Motor neuron (in vitro differentiated cells): ENCODE data around the gene MED25. TPM values are rescaled to one million over a fixed set of nuclear protein-coding genes. Genes with fewer than 3 reads are reported as not detected.

Experiments used
- ATAC-seq, 8 experiments: fragments of 200-7000 bp; cut with Tn5 transposase; replicated peaks in 6 of 8; 2 replicates each; pipeline ENCODE4 v1.8.0; 2021; ENCODE audit warnings: mild to moderate bottlenecking in 8 of 8, moderate library complexity in 8 of 8
- H3K27ac ChIP-seq, 2 donors: fragments of 250-450 bp; sonication (Bioruptor Pico); 2 replicates each; pipeline ENCODE4 v1.9.0; 2021; ENCODE audit warnings: antibody characterized with exemption in 2 of 2, mild to moderate bottlenecking in 2 of 2, moderate library complexity in 1 of 2
- H3K4me1 ChIP-seq, 2 donors: fragments of 250-450 bp; sonication (Bioruptor Pico); replicated peaks in 1 of 2; 2 replicates each; pipeline ENCODE4 v1.6.1; 2021; ENCODE audit warnings: antibody characterized with exemption in 2 of 2, mild to moderate bottlenecking in 2 of 2, moderate library complexity in 1 of 2
- H3K4me3 ChIP-seq, 5 donors: fragments of 250-450 bp; sonication (Bioruptor Pico); 2 replicates each; pipeline ENCODE4 v1.9.0; 2021; ENCODE audit warnings: antibody characterized with exemption in 5 of 5, mild to moderate bottlenecking in 5 of 5, moderate library complexity in 4 of 5
- WGBS, 10 experiments: fragments of 450-650 bp; shearing (Covaris generic); methylation state at CpG; one replicate each; pipeline ENCODE4 v1.0.0; 2022; 5-methylcytosine and 5-hydroxymethylcytosine counted together
- in situ Hi-C, 9 experiments: fragments of 400-800 bp; cut with MboI; loops; one replicate each; pipeline ENCODE4 v1.15.0; 2021; ENCODE audit warnings: low sequenced_read_pairs in 9 of 9, low pct_unique_long_range_greater_than_20kb in 2 of 9; ENCODE audit not compliant: unreplicated experiment in 9 of 9
- total RNA-seq, 8 experiments: library from RNA; unstranded; fragments of 300-600 nt; gene quantifications; 2 replicates each; pipeline versions ENCODE4 v1.2.3 to v1.2.4, GENCODE V29; 2022

The MED25 gene
- total RNA-seq, 8 experiments from 2014 or later, result 16.4 to 38.0 (median 24.5) TPM

GRCh38 chr19:49871349-49871985 is 53.4 kb downstream of the MED25 start:
- 65 to 100% (median 85%) methylated on average over 2 to 5 of the region's 17 CpGs; no CpG with 5 or more reads in 7 of the 10 experiments for WGBS, 10 experiments
- Histone ChIP-seq H3K4me3 (no peak overlapping the region), H3K27ac (no peak overlapping the region), H3K4me1 (peaks cover 9 to 12% of the 10 kb centered on the region in 2 donors)
- ATAC-seq, result no peak
- in situ Hi-C loops, result no loop called here

GRCh38 chr19:49872245-49873128 is 54.4 kb downstream of the MED25 start:
- Histone ChIP-seq H3K4me3 (no peak overlapping the region), H3K27ac (no peak overlapping the region), H3K4me1 (peaks cover 9 to 12% of the 10 kb centered on the region in 2 donors)
- no peak for ATAC-seq
- in situ Hi-C loops, result no loop called here
- 40 to 81% (median 59%) methylated on average over 1 to 8 of the region's 27 CpGs; no CpG with 5 or more reads in 4 of the 10 experiments for WGBS, 10 experiments

- in situ Hi-C loops, result no loop called here
- Histone ChIP-seq H3K4me1 (peaks cover 9 to 12% of the 10 kb centered on the region in 2 donors), H3K4me3 (no peak overlapping the region), H3K27ac (no peak overlapping the region)
- ATAC-seq, result no peak
- 100% methylated on average over 2 of the region's 29 CpGs; no CpG with 5 or more reads in 9 of the 10 experiments for whole genome bisulfite sequencing, 10 experiments
Observed at GRCh38 chr19:49873129-49873521, 55.0 kb downstream of the MED25 start.

- WGBS, 10 experiments, result 87 to 100% (median 95%) methylated on average over 1 to 9 of the region's 10 CpGs; no CpG with 5 or more reads in 2 of the 10 experiments
- peaks cover 10 to 14% of the 10 kb centered on the region in 2 donors for H3K4me1 ChIP-seq
- no peak overlapping the region for H3K27ac ChIP-seq
- in situ Hi-C loops, result no loop called here
- H3K4me3 ChIP-seq, result no peak overlapping the region
- ATAC-seq, result no peak
Observed at GRCh38 chr19:49873834-49874233, 55.7 kb downstream of the MED25 start.

- no peak for ATAC-seq
- Histone ChIP-seq H3K4me1 (peaks cover 8 to 14% of the 10 kb centered on the region in 2 donors), H3K27ac (no peak overlapping the region), H3K4me3 (no peak overlapping the region)
- in situ Hi-C loops, result no loop called here
- WGBS, 10 experiments, result 88 to 100% (median 91%) methylated on average over 1 to 7 of the region's 11 CpGs; no CpG with 5 or more reads in 6 of the 10 experiments
Observed at GRCh38 chr19:49874503-49875157, 56.5 kb downstream of the MED25 start.

- H3K4me1 ChIP-seq, result peaks cover 6 to 13% of the 10 kb centered on the region in 2 donors
- peak overlapping the region in 1 of 2 donors; percentile 99 for H3K27ac ChIP-seq
- in situ Hi-C loops, result no loop called here
- 74 to 100% (median 100%) methylated on average over 1 to 2 of the region's 4 CpGs; no CpG with 5 or more reads in 7 of the 10 experiments for WGBS, 10 experiments
- H3K4me3 ChIP-seq, result peak overlapping the region; percentile 90 to 99 (median 96)
- no peak for ATAC-seq
Observed at GRCh38 chr19:49875177-49875576, 57.1 kb downstream of the MED25 start.

- Histone ChIP-seq H3K4me1 (peaks cover 4 to 9% of the 10 kb centered on the region in 2 donors), H3K27ac (peak overlapping the region; percentile 99), H3K4me3 (peak overlapping the region; percentile 90 to 99 (median 96))
- peak; percentile 4 to 34 (median 26) for ATAC-seq
- in situ Hi-C loops, result no loop called here
- WGBS, 10 experiments, result 0% methylated on average over 2 to 6 of the region's 28 CpGs; no CpG with 5 or more reads in 6 of the 10 experiments
Observed at GRCh38 chr19:49875857-49876421, 57.9 kb downstream of the MED25 start.

GRCh38 chr19:49876422-49877019 is 58.4 kb downstream of the MED25 start:
- 0% methylated on average over 2 to 18 of the region's 46 CpGs; no CpG with 5 or more reads in 4 of the 10 experiments for WGBS, 10 experiments
- in situ Hi-C loops, result no loop called here
- ATAC-seq, result peak; percentile 35 to 56 (median 51)
- Histone ChIP-seq H3K4me1 (peaks cover 4 to 9% of the 10 kb centered on the region in 2 donors), H3K4me3 (peak overlapping the region; percentile 90 to 99 (median 96)), H3K27ac (peak overlapping the region; percentile 99)

- 0 to 5% (median 1%) methylated on average over 3 to 29 of the region's 61 CpGs; no CpG with 5 or more reads in 2 of the 10 experiments for WGBS, 10 experiments
- Histone ChIP-seq H3K27ac (peak within 1 kb of the TSS; percentile 99), H3K4me3 (peak within 1 kb of the TSS; percentile 90 to 99 (median 96)), H3K4me1 (peaks cover 4 to 9% of the 10 kb centered on the region in 2 donors)
- peak; percentile 53 to 71 (median 66) for ATAC-seq
- in situ Hi-C loops, result no loop called here
Observed at GRCh38 chr19:49877020-49877878, 59.2 kb downstream of the MED25 start, which contains the start of the genes AKT1S1 and TBC1D17. Gene AKT1S1, minus strand, starts transcription at chr19:49877355. Its CDS starts 4,060 bp downstream, at chr19:49873295. Gene TBC1D17, plus strand, starts transcription at chr19:49877702. Its CDS starts 22 bp downstream, at chr19:49877724.

- H3K4me1 ChIP-seq, result peaks cover 4 to 9% of the 10 kb centered on the region in 2 donors
- in situ Hi-C loops, result no loop called here
- H3K4me3 ChIP-seq, result peak overlapping the region; percentile 71 to 99 (median 91)
- ATAC-seq, result peak; percentile 71 to 81 (median 77)
- 0 to 40% (median 14%) methylated on average over 1 to 9 of the region's 41 CpGs; no CpG with 5 or more reads in 2 of the 10 experiments for WGBS, 10 experiments
- peak overlapping the region; percentile 99 for H3K27ac ChIP-seq
Observed at GRCh38 chr19:49877879-49878743, 60.0 kb downstream of the MED25 start.

- Histone ChIP-seq H3K4me1 (peaks cover 4 to 9% of the 10 kb centered on the region in 2 donors), H3K4me3 (peak overlapping the region in 4 of 5 donors; percentile 73 to 99 (median 94)), H3K27ac (no peak overlapping the region)
- in situ Hi-C loops, result no loop called here
- no peak for ATAC-seq
- 61 to 90% (median 80%) methylated on average over 2 to 6 of the region's 9 CpGs; no CpG with 5 or more reads in 3 of the 10 experiments for WGBS, 10 experiments
Observed at GRCh38 chr19:49878744-49879070, 60.6 kb downstream of the MED25 start.
